DND-41 (cell line): ENCODE results near the gene CRACDL.

Source experiments
- CTCF ChIP-seq: IDR thresholded peaks from 2 replicates; pipeline ENCODE4 v1.5.1; 2012; ENCODE audit warnings: borderline replicate concordance, low read length, moderate library complexity, mild to moderate bottlenecking; ENCODE audit not compliant: poor library complexity, severe bottlenecking; ENCODE audit errors: extremely low read depth
- EZH2 ChIP-seq: IDR thresholded peaks from 3 replicates; pipeline ENCODE4 v1.6.1; 2012; ENCODE audit warnings: borderline replicate concordance, low read depth, mild to moderate bottlenecking, moderate library complexity, low read length, inconsistent platforms; ENCODE audit not compliant: severe bottlenecking

GRCh38 chr2:98759338-98759737 lies 176.7 kb downstream of the CRACDL start:
- TF ChIP-seq CTCF (no peak), EZH2 (no peak)
